Neural crest cell (in vitro differentiated cells): Measurements from ENCODE around the gene ADCY6. TPM values are rescaled to one million over a fixed set of nuclear protein-coding genes. Genes with fewer than 3 reads are reported as not detected.
A peak's percentile ranks its signal among the peaks of the same experiment; 100 is the strongest.

Experiments
- DNase-seq: peaks from one replicate; pipeline ENCODE4 v3.0.0; 2021; ENCODE audit warnings: low read depth, mixed read lengths, low spot score
- H3K27ac Mint-ChIP-seq: one replicate; pipeline ENCODE4 v1.8.0; 2021; ENCODE audit warnings: mild to moderate bottlenecking, mixed read lengths; ENCODE audit not compliant: unreplicated experiment
- H3K27me3 Mint-ChIP-seq: 2 replicates; pipeline ENCODE4 v1.8.0; 2021; ENCODE audit warnings: low read depth, mild to moderate bottlenecking, mixed read lengths
- H3K36me3 Mint-ChIP-seq: 2 replicates; pipeline ENCODE4 v1.8.0; 2021; ENCODE audit warnings: low read depth, mild to moderate bottlenecking, mixed read lengths
- H3K4me1 Mint-ChIP-seq: 2 replicates; pipeline ENCODE4 v1.8.0; 2021; ENCODE audit warnings: mixed read lengths
- H3K4me3 Mint-ChIP-seq: one replicate; pipeline ENCODE4 v1.8.0; 2021; ENCODE audit warnings: mild to moderate bottlenecking, mixed read lengths
- H3K9me3 Mint-ChIP-seq: 2 replicates; pipeline ENCODE4 v1.8.0; 2021; ENCODE audit warnings: mixed read lengths
- CTCF ChIP-seq: fragments of 200-600 bp; sonication (generic); conservative IDR thresholded peaks from 2 replicates; pipeline ENCODE4 v1.5.0; 2021; ENCODE audit warnings: antibody characterized with exemption, mild to moderate bottlenecking
- total RNA-seq: library from RNA; stranded (reverse); gene quantifications from 2 replicates; pipeline ENCODE4 v1.2.1, GENCODE V29; 2021

ADCY6 gene
- total RNA-seq, 1 donor from 2014 or later = 79.5 TPM

GRCh38 chr12:48782457-48783395 is 6.2 kb downstream of the ADCY6 start:
- TF ChIP-seq CTCF = no peak
- peaks cover 37% of the 10 kb centered on the region for H3K4me1 Mint-ChIP-seq
- H3K27me3 Mint-ChIP-seq = no peaks in the 10 kb centered on the region
- peaks cover 8% of the 10 kb centered on the region for H3K36me3 Mint-ChIP-seq
- H3K9me3 Mint-ChIP-seq = no peaks in the 10 kb centered on the region
- no peak for DNase-seq
- H3K4me3 Mint-ChIP-seq = peak overlapping the region; percentile 42
- H3K27ac Mint-ChIP-seq = no peak overlapping the region

- peaks cover 8% of the 10 kb centered on the region for H3K36me3 Mint-ChIP-seq
- no peak for TF ChIP-seq CTCF
- DNase-seq = no peak
- no peaks in the 10 kb centered on the region for H3K27me3 Mint-ChIP-seq
- H3K4me3 Mint-ChIP-seq = peak overlapping the region; percentile 6
- no peaks in the 10 kb centered on the region for H3K9me3 Mint-ChIP-seq
- peaks cover 29% of the 10 kb centered on the region for H3K4me1 Mint-ChIP-seq
- H3K27ac Mint-ChIP-seq = no peak overlapping the region
Measured at GRCh38 chr12:48781750-48782456, 7.0 kb downstream of the ADCY6 start.

DNA sequence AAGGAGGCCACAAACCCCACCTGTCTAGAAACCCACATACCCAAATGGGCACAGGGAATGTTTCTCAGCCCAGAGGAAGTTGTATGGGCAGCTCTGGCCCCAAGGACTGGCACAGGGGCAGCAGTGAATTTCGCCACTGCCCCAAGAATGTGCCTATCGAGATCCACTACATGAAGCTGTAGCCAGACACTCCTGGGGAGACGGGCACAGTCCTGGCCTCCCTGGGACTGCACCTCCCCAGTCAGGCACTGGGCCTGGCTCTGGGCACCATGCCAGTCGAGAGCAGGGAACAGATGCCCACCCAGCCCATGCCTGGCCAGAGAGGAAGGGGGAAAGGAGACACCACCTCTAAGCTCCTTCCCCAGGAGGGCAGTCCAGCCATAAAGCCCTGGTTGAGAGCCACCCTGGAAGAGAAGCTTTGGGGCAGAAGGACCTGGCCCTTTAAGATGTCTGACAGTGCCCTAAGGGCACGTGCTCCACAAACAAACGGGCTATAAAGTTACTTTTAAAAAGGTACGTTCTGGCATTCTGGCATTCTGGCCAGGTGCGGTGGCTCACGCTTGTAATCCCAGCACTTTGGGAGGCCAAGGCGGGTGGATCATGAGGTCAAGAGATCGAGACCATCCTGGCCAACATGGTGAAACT is 8.4 kb downstream of the ADCY6 start:
- H3K9me3 Mint-ChIP-seq = no peaks in the 10 kb centered on the region
- H3K4me1 Mint-ChIP-seq = peaks cover 15% of the 10 kb centered on the region
- H3K36me3 Mint-ChIP-seq = peaks cover 8% of the 10 kb centered on the region
- H3K4me3 Mint-ChIP-seq = peak overlapping the region; percentile 57
- no peaks in the 10 kb centered on the region for H3K27me3 Mint-ChIP-seq
- H3K27ac Mint-ChIP-seq = peak overlapping the region; percentile 35
- no peak for DNase-seq
- no peak for TF ChIP-seq CTCF

GRCh38 chr12:48779869-48780268 is 9.0 kb downstream of the ADCY6 start:
- Mint-ChIP-seq H3K27me3 (no peaks in the 10 kb centered on the region), H3K9me3 (no peaks in the 10 kb centered on the region), H3K27ac (no peak overlapping the region), H3K4me1 (peaks cover 11% of the 10 kb centered on the region), H3K36me3 (peaks cover 4% of the 10 kb centered on the region), H3K4me3 (peak overlapping the region; percentile 57)
- DNase-seq = no peak
- no peak for TF ChIP-seq CTCF
